DOHH2 (cell line): Measurements from ENCODE around the gene SNCAIP.

Source experiments
- H3F3A ChIP-seq: fragments of 200-600 bp; sonication (generic), shearing (Covaris generic); 2 replicates; pipeline ENCODE4 v1.6.0; 2016; ENCODE audit warnings: antibody characterized with exemption, mild to moderate bottlenecking; ENCODE audit not compliant: control insufficient read depth, insufficient read depth
- H3K27ac ChIP-seq: fragments of 200-600 bp; sonication (generic); 2 replicates; pipeline ENCODE4 v1.5.1; 2014; ENCODE audit warnings: low read depth, mild to moderate bottlenecking, low read length, moderate library complexity
- H3K27me3 ChIP-seq: fragments of 200-600 bp; sonication (generic); 2 replicates; pipeline ENCODE4 v1.6.1; 2014; ENCODE audit warnings: mild to moderate bottlenecking, low read length, mixed read lengths; ENCODE audit not compliant: control insufficient read depth
- H3K36me3 ChIP-seq: fragments of 200-600 bp; sonication (generic); 2 replicates; pipeline ENCODE4 v1.6.1; 2014; ENCODE audit warnings: mild to moderate bottlenecking, low read length, moderate library complexity, mixed read lengths; ENCODE audit not compliant: control insufficient read depth
- H3K4me1 ChIP-seq: fragments of 200-600 bp; sonication (generic); 2 replicates; pipeline ENCODE4 v1.6.1; 2014; ENCODE audit warnings: mild to moderate bottlenecking, low read length, mixed read lengths; ENCODE audit not compliant: control insufficient read depth
- H3K4me2 ChIP-seq: fragments of 200-600 bp; sonication (generic); 2 replicates; pipeline ENCODE4 v1.6.0; 2014; ENCODE audit warnings: mild to moderate bottlenecking, low read length, moderate library complexity
- H3K4me3 ChIP-seq: fragments of 200-600 bp; sonication (generic); 2 replicates; pipeline ENCODE4 v1.5.1; 2014; ENCODE audit warnings: mild to moderate bottlenecking, low read length, mixed read lengths
- H3K79me2 ChIP-seq: fragments of 200-600 bp; sonication (generic); 2 replicates; pipeline ENCODE4 v1.6.1; 2014; ENCODE audit warnings: mild to moderate bottlenecking, low read length, mixed read lengths; ENCODE audit not compliant: control insufficient read depth
- H3K9me2 ChIP-seq: fragments of 200-600 bp; sonication (generic); replicated peaks from 2 replicates; pipeline ENCODE4 v1.6.1; 2014; ENCODE audit warnings: mild to moderate bottlenecking, low read length, mixed read lengths; ENCODE audit not compliant: control insufficient read depth
- H3K9me3 ChIP-seq: fragments of 200-600 bp; sonication (generic); 2 replicates; pipeline ENCODE4 v1.6.1; 2014; ENCODE audit warnings: antibody characterized with exemption, low read length, mixed read lengths; ENCODE audit not compliant: control insufficient read depth, insufficient read depth
- H4K20me1 ChIP-seq: fragments of 200-600 bp; sonication (generic); 2 replicates; pipeline ENCODE4 v1.6.0; 2014; ENCODE audit warnings: low read depth, mild to moderate bottlenecking, antibody characterized with exemption, low read length, moderate library complexity; ENCODE audit not compliant: control insufficient read depth, insufficient read depth
- CTCF ChIP-seq: fragments of 200-600 bp; sonication (generic); IDR thresholded peaks from one replicate; pipeline ENCODE4 v1.5.1; 2014; ENCODE audit warnings: antibody characterized with exemption, mild to moderate bottlenecking, low read depth, low read length; ENCODE audit not compliant: poor library complexity, severe bottlenecking
- EZH2phosphoT487 ChIP-seq: fragments of 200-600 bp; sonication (generic); IDR thresholded peaks from 2 replicates; pipeline ENCODE4 v1.6.1; 2017; ENCODE audit warnings: borderline replicate concordance, mild to moderate bottlenecking, antibody characterized with exemption, low read length, moderate library complexity, mixed read lengths

SNCAIP gene

GRCh38 chr5:122412966-122413365 is 100.9 kb downstream of the SNCAIP start:
- Histone ChIP-seq H3K4me3 (no peak overlapping the region), H3K79me2 (no peaks in the 10 kb centered on the region), H3K9me3 (no peaks in the 10 kb centered on the region), H3K27me3 (no peaks in the 10 kb centered on the region), H3K4me1 (no peaks in the 10 kb centered on the region), H3K4me2 (no peak overlapping the region), H4K20me1 (no peaks in the 10 kb centered on the region), H3F3A (no peaks in the 10 kb centered on the region), H3K27ac (no peak overlapping the region), H3K36me3 (no peaks in the 10 kb centered on the region), H3K9me2 (no peaks in the 10 kb centered on the region)
- TF ChIP-seq EZH2phosphoT487 (no peak), CTCF (no peak)

- TF ChIP-seq CTCF (no peak), EZH2phosphoT487 (no peak)
- H3K27me3 ChIP-seq: no peaks in the 10 kb centered on the region
- H3K4me3 ChIP-seq: no peak overlapping the region
- H3K79me2 ChIP-seq: no peaks in the 10 kb centered on the region
- H3K27ac ChIP-seq: no peak overlapping the region
- no peaks in the 10 kb centered on the region for H3K9me3 ChIP-seq
- no peaks in the 10 kb centered on the region for H4K20me1 ChIP-seq
- H3K4me2 ChIP-seq: no peak overlapping the region
- H3F3A ChIP-seq: no peaks in the 10 kb centered on the region
- no peaks in the 10 kb centered on the region for H3K9me2 ChIP-seq
- H3K36me3 ChIP-seq: no peaks in the 10 kb centered on the region
- H3K4me1 ChIP-seq: no peaks in the 10 kb centered on the region
Observed at GRCh38 chr5:122413722-122414121, 101.7 kb downstream of the SNCAIP start.

GRCh38 chr5:122415030-122415800 is 103.2 kb downstream of the SNCAIP start:
- no peaks in the 10 kb centered on the region for H3K9me3 ChIP-seq
- H3K9me2 ChIP-seq: no peaks in the 10 kb centered on the region
- TF ChIP-seq EZH2phosphoT487: no peak
- peak; percentile 37 for TF ChIP-seq CTCF
- no peaks in the 10 kb centered on the region for H3K79me2 ChIP-seq
- no peaks in the 10 kb centered on the region for H3K36me3 ChIP-seq
- H3K4me1 ChIP-seq: no peaks in the 10 kb centered on the region
- H3K4me2 ChIP-seq: no peak overlapping the region
- no peak overlapping the region for H3K27ac ChIP-seq
- no peaks in the 10 kb centered on the region for H3K27me3 ChIP-seq
- no peak overlapping the region for H3K4me3 ChIP-seq
- no peaks in the 10 kb centered on the region for H3F3A ChIP-seq
- H4K20me1 ChIP-seq: no peaks in the 10 kb centered on the region

- Histone ChIP-seq H3K9me3 (no peaks in the 10 kb centered on the region), H3K4me3 (no peak overlapping the region), H3K27me3 (no peaks in the 10 kb centered on the region), H3K4me2 (no peak overlapping the region), H3K79me2 (no peaks in the 10 kb centered on the region), H3K36me3 (no peaks in the 10 kb centered on the region), H3F3A (no peaks in the 10 kb centered on the region), H3K9me2 (no peaks in the 10 kb centered on the region), H4K20me1 (no peaks in the 10 kb centered on the region), H3K4me1 (no peaks in the 10 kb centered on the region), H3K27ac (no peak overlapping the region)
- TF ChIP-seq CTCF (no peak), EZH2phosphoT487 (no peak)
Observed at GRCh38 chr5:122415801-122416120, 103.7 kb downstream of the SNCAIP start.
